H9 (cell line): ENCODE results near the gene MGAT5B. TPM values are rescaled to one million over a fixed set of nuclear protein-coding genes. Genes with fewer than 3 reads are reported as not detected.

Experiments used
- DNase-seq: peaks from one replicate; pipeline ENCODE4 v3.0.0-alpha.2; 2017
- H2AFZ ChIP-seq: one replicate; pipeline ENCODE4 v1.6.1; 2013; ENCODE audit warnings: mild to moderate bottlenecking, low read length, control low read depth, moderate library complexity
- H2AK5ac ChIP-seq: 2 replicates; pipeline ENCODE4 v1.6.1; 2013; ENCODE audit warnings: low read length, control low read depth, mixed read lengths; ENCODE audit not compliant: insufficient read length
- H2BK120ac ChIP-seq: one replicate; pipeline ENCODE4 v1.6.1; 2013; ENCODE audit warnings: low read depth, mild to moderate bottlenecking, low read length, control low read depth, inconsistent platforms; ENCODE audit not compliant: poor library complexity, severe bottlenecking
- H2BK12ac ChIP-seq: 2 replicates; pipeline ENCODE4 v1.6.1; 2013; ENCODE audit warnings: low read length, control low read depth, mixed read lengths, low read depth; ENCODE audit not compliant: insufficient read length
- H2BK15ac ChIP-seq: 2 replicates; pipeline ENCODE4 v1.6.1; 2013; ENCODE audit warnings: low read depth, low read length, control low read depth
- H2BK20ac ChIP-seq: one replicate; pipeline ENCODE4 v1.6.1; 2013; ENCODE audit warnings: low read depth, mild to moderate bottlenecking, low read length, control low read depth, inconsistent platforms; ENCODE audit not compliant: poor library complexity, severe bottlenecking
- H2BK5ac ChIP-seq: 2 replicates; pipeline ENCODE4 v1.6.1; 2013; ENCODE audit warnings: low read length, control low read depth, mixed read lengths; ENCODE audit not compliant: insufficient read length
- H3K14ac ChIP-seq: 2 replicates; pipeline ENCODE4 v1.6.1; 2013; ENCODE audit warnings: low read length, control low read depth; ENCODE audit not compliant: insufficient read depth
- H3K18ac ChIP-seq: 2 replicates; pipeline ENCODE4 v1.6.1; 2013; ENCODE audit warnings: low read depth, mild to moderate bottlenecking, mixed read lengths, low read length, control low read depth; ENCODE audit not compliant: insufficient read length
- H3K23ac ChIP-seq: 2 replicates; pipeline ENCODE4 v1.6.1; 2013; ENCODE audit warnings: low read length, control low read depth, mixed read lengths, low read depth; ENCODE audit not compliant: insufficient read length
- H3K23me2 ChIP-seq: 2 replicates; pipeline ENCODE4 v1.6.1; 2013; ENCODE audit warnings: low read depth, mild to moderate bottlenecking, mixed read lengths, low read length, control low read depth; ENCODE audit not compliant: insufficient read length, poor library complexity, severe bottlenecking
- H3K27ac ChIP-seq: 2 replicates; pipeline ENCODE4 v1.5.1; 2013; ENCODE audit warnings: low read length, control low read depth, mixed read lengths, low read depth; ENCODE audit not compliant: insufficient read length
- H3K27me3 ChIP-seq: 2 replicates; pipeline ENCODE4 v1.6.1; 2013; ENCODE audit warnings: low read length, control low read depth, inconsistent platforms; ENCODE audit not compliant: insufficient read depth
- H3K4ac ChIP-seq: 2 replicates; pipeline ENCODE4 v1.6.1; 2013; ENCODE audit warnings: low read depth, mild to moderate bottlenecking, control low read depth, inconsistent platforms, low read length, moderate library complexity
- H3K4me1 ChIP-seq: 2 replicates; pipeline ENCODE4 v1.6.1; 2013; ENCODE audit warnings: low read length, control low read depth, inconsistent platforms; ENCODE audit not compliant: insufficient read depth
- H3K4me2 ChIP-seq: 2 replicates; pipeline ENCODE4 v1.6.1; 2013; ENCODE audit warnings: low read length, control low read depth, mixed read lengths; ENCODE audit not compliant: insufficient read length, insufficient read depth
- H3K56ac ChIP-seq: 2 replicates; pipeline ENCODE4 v1.6.1; 2013; ENCODE audit warnings: low read depth, mild to moderate bottlenecking, mixed read lengths, low read length, control low read depth; ENCODE audit not compliant: insufficient read length
- H3K79me1 ChIP-seq: 2 replicates; pipeline ENCODE4 v1.6.1; 2013; ENCODE audit warnings: low read depth, mild to moderate bottlenecking, moderate library complexity, low read length, control low read depth, inconsistent platforms; ENCODE audit not compliant: insufficient read depth, poor library complexity, severe bottlenecking
- H3K79me2 ChIP-seq: 2 replicates; pipeline ENCODE4 v1.6.1; 2013; ENCODE audit warnings: low read length, control low read depth, inconsistent platforms; ENCODE audit not compliant: insufficient read depth
- H3K9ac ChIP-seq: 2 replicates; pipeline ENCODE4 v1.6.1; 2013; ENCODE audit warnings: low read length, control low read depth, mixed read lengths; ENCODE audit not compliant: insufficient read length; ENCODE audit errors: extremely low read depth
- H3K9me3 ChIP-seq: one replicate; pipeline ENCODE4 v1.6.1; 2013; ENCODE audit warnings: low read depth, low read length, inconsistent platforms; ENCODE audit not compliant: control insufficient read depth
- H3T11ph ChIP-seq: one replicate; pipeline ENCODE4 v1.6.1; 2013; ENCODE audit warnings: mild to moderate bottlenecking, low read length, control low read depth, inconsistent platforms
- H4K20me1 ChIP-seq: one replicate; pipeline ENCODE4 v1.6.1; 2013; ENCODE audit not compliant: control insufficient read depth, insufficient read length, insufficient read depth
- H4K5ac ChIP-seq: 2 replicates; pipeline ENCODE4 v1.6.1; 2013; ENCODE audit warnings: low read depth, mild to moderate bottlenecking, mixed read lengths, low read length, control low read depth; ENCODE audit not compliant: insufficient read length
- H4K8ac ChIP-seq: replicated peaks from 2 replicates; pipeline ENCODE4 v1.6.1; 2013; ENCODE audit warnings: low read length, control low read depth, mixed read lengths, low read depth; ENCODE audit not compliant: insufficient read length
- H4K91ac ChIP-seq: 2 replicates; pipeline ENCODE4 v1.6.1; 2013; ENCODE audit warnings: low read depth, mild to moderate bottlenecking, moderate library complexity, mixed read lengths, low read length, control low read depth; ENCODE audit not compliant: insufficient read length
- H3K27ac Mint-ChIP-seq, 3 experiments: 2 replicates in 2 of 3; 3 replicates in 1 of 3; pipeline ENCODE4 v1.8.0; 2020 to 2021; ENCODE audit warnings: mixed read lengths in 3 of 3, mild to moderate bottlenecking in 1 of 3, moderate library complexity in 1 of 3
- H3K27me3 Mint-ChIP-seq: 2 replicates; pipeline ENCODE4 v1.8.0; 2021; ENCODE audit warnings: low read depth, mild to moderate bottlenecking, moderate library complexity, mixed read lengths
- H3K36me3 Mint-ChIP-seq, 3 experiments: 2 replicates in 2 of 3; 3 replicates in 1 of 3; pipeline ENCODE4 v1.8.0; 2020 to 2021; ENCODE audit warnings: low read depth in 3 of 3, mixed read lengths in 3 of 3; ENCODE audit not compliant: insufficient read depth in 1 of 3
- H3K4me1 Mint-ChIP-seq, 2 experiments: 2 replicates each; pipeline ENCODE4 v1.8.0; 2020; ENCODE audit warnings: mixed read lengths in 2 of 2
- H3K4me3 Mint-ChIP-seq, 2 experiments: 2 replicates in 1 of 2; 3 replicates in 1 of 2; pipeline ENCODE4 v1.8.0; 2020 to 2021; ENCODE audit warnings: mild to moderate bottlenecking in 2 of 2, mixed read lengths in 2 of 2, moderate library complexity in 1 of 2
- H3K9me3 Mint-ChIP-seq, 2 experiments: 2 replicates in 1 of 2; 3 replicates in 1 of 2; pipeline ENCODE4 v1.8.0; 2020; ENCODE audit warnings: mild to moderate bottlenecking in 2 of 2, mixed read lengths in 2 of 2, moderate library complexity in 1 of 2
- CTCF ChIP-seq: fragments of 200-600 bp; sonication (generic); conservative IDR thresholded peaks from 3 replicates; pipeline ENCODE4 v1.8.0; 2021; ENCODE audit warnings: antibody characterized with exemption, mild to moderate bottlenecking
- WGBS: extraction: QIAGEN DNeasy Blood & Tissue Kit; methylation state at CpG from one replicate; pipeline ENCODE4 v1.1.7; 2013; ENCODE audit warnings: missing lambda C conversion rate, low lambda C conversion rate, mixed read lengths; ENCODE audit not compliant: insufficient read length; ENCODE audit errors: extremely low coverage; 5-methylcytosine and 5-hydroxymethylcytosine counted together
- total RNA-seq: library from RNA; stranded (reverse); gene quantifications from 2 replicates; pipeline ENCODE4 v1.2.1, GENCODE V29; 2021

Gene MGAT5B
- total RNA-seq, 1 experiment from 2014 or later: 4.9 TPM

GRCh38 chr17:76966486-76967181, 98.4 kb downstream of the MGAT5B start:
- no CpG with 5 or more reads among the region's 9 CpGs for WGBS
- no peak overlapping the region for H3K4ac ChIP-seq
- peaks cover 31 to 43% of the 10 kb centered on the region in 2 experiments for H3K4me1 Mint-ChIP-seq

More at GRCh38 chr17:76966486-76967181, 98.4 kb downstream of the MGAT5B start:
- Histone ChIP-seq H4K91ac (no peak overlapping the region), H3K56ac (no peak overlapping the region), H3K27ac (no peak overlapping the region), H3K4me2 (no peak overlapping the region), H2BK15ac (no peak overlapping the region), H3K4me1 (peaks cover 4% of the 10 kb centered on the region; the same call in 1 of the 2 replicates), H2AK5ac (no peak overlapping the region), H3K23ac (no peak overlapping the region), H3K27me3 (no peaks in the 10 kb centered on the region), H4K20me1 (no peaks in the 10 kb centered on the region), H3K18ac (no peak overlapping the region), H2BK12ac (no peak overlapping the region), H4K8ac (no peak overlapping the region), H4K5ac (no peak overlapping the region), H3K9ac (no peak overlapping the region), H3T11ph (no peak overlapping the region), H2BK120ac (no peak overlapping the region), H3K79me1 (no peaks in the 10 kb centered on the region), H2BK5ac (no peak overlapping the region), H2BK20ac (no peak overlapping the region), H2AFZ (no peak overlapping the region), H3K23me2 (peaks cover 8% of the 10 kb centered on the region), H3K14ac (no peak overlapping the region), H3K79me2 (no peaks in the 10 kb centered on the region), H3K9me3 (no peaks in the 10 kb centered on the region)
- Mint-ChIP-seq H3K4me3 (no peak overlapping the region), H3K27me3 (peaks cover 5% of the 10 kb centered on the region; the same call in 1 of the 2 replicates), H3K27ac (no peak overlapping the region), H3K36me3 (peaks cover 3 to 6% (median 4%) of the 10 kb centered on the region in 3 experiments; a peak in 5 of 7 replicates), H3K9me3 (no peaks in the 10 kb centered on the region; a peak in 1 of 5 replicates)
- DNase-seq: peak; percentile 29
- no peak for TF ChIP-seq CTCF
